BLaER1 treated with 17β-estradiol and CSF1 and Interleukin-3, amounts not matched to agents 10 nM and 100 nM (cell line): ENCODE measurements around the gene ACOT7.
A peak's percentile ranks its signal among the peaks of the same experiment; 100 is the strongest.

Source experiments
- H3K27ac ChIP-seq, 11 experiments: shearing (Covaris generic); formaldehyde crosslinking; 2 replicates each; pipeline ENCODE4 v1.8.1; 2022
- H3K27me3 ChIP-seq, 11 experiments: shearing (Covaris generic); formaldehyde crosslinking; 2 replicates each; pipeline ENCODE4 v1.8.1; 2022
- H3K36me3 ChIP-seq, 11 experiments: shearing (Covaris generic); formaldehyde crosslinking; 2 replicates each; pipeline ENCODE4 v1.8.1; 2022
- H3K4me1 ChIP-seq, 10 experiments: shearing (Covaris generic); formaldehyde crosslinking; 2 replicates each; pipeline ENCODE4 v1.8.1; 2022
- H3K4me2 ChIP-seq, 11 experiments: shearing (Covaris generic); formaldehyde crosslinking; 2 replicates each; pipeline ENCODE4 v1.8.1; 2022
- H3K4me3 ChIP-seq, 10 experiments: shearing (Covaris generic); formaldehyde crosslinking; 2 replicates each; pipeline ENCODE4 v1.8.1; 2022
- H3K9ac ChIP-seq, 11 experiments: shearing (Covaris generic); formaldehyde crosslinking; 2 replicates each; pipeline ENCODE4 v1.8.1; 2022
- H3K9me3 ChIP-seq, 11 experiments: shearing (Covaris generic); formaldehyde crosslinking; replicated peaks in 1 of 11; 2 replicates each; pipeline ENCODE4 v1.8.1; 2022
- H4K20me1 ChIP-seq, 11 experiments: shearing (Covaris generic); formaldehyde crosslinking; 2 replicates each; pipeline ENCODE4 v1.8.1; 2022
- Cebpa-rat ChIP-seq, 11 experiments: shearing (Covaris generic); IDR thresholded peaks; 2 replicates each; pipeline ENCODE4 v1.8.1; 2022

The ACOT7 gene

DNA sequence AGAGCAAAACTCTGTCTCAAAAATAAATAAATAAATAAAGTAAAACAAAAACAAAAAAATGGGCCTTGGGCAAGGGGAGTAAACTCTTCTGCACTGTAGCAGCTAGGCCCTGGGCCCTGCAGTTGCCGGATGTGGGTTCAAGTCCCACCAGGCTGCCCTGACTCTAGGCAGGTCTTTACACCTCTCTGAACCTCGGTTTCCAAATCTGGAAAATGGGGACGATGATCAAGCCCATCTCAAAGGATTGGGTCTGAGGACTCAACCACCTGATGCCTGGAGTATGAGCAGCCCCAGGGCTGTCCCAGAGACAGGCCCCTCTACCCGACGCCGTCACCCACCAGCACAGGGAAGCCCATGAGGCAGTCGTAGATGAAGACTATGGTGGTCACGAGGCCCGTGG, 140.2 kb downstream of the ACOT7 start:
- Histone ChIP-seq H3K9me3 (no peaks in the 10 kb centered on the region), H3K4me1 (peaks cover 16 to 23% (median 20%) of the 10 kb centered on the region in 10 experiments), H3K36me3 (peaks cover 0 to 29% (median 16%) of the 10 kb centered on the region in 11 experiments; a peak in 13 of 22 replicates), H3K4me2 (no peak overlapping the region), H3K27me3 (peaks cover 37 to 45% (median 40%) of the 10 kb centered on the region in 11 experiments), H3K27ac (no peak overlapping the region), H4K20me1 (peaks cover 0 to 98% (median 88%) of the 10 kb centered on the region in 11 experiments; a peak in 20 of 22 replicates), H3K9ac (no peak overlapping the region), H3K4me3 (no peak overlapping the region)
- no peak for TF ChIP-seq Cebpa-rat (IDR thresholded peaks at IDR 0.05)

- Histone ChIP-seq H3K27me3 (peaks cover 42 to 56% (median 46%) of the 10 kb centered on the region in 11 experiments), H3K4me3 (no peak overlapping the region), H3K4me1 (peaks cover 16 to 31% (median 21%) of the 10 kb centered on the region in 10 experiments), H3K9ac (no peak overlapping the region), H3K27ac (no peak overlapping the region), H4K20me1 (peaks cover 0 to 98% (median 88%) of the 10 kb centered on the region in 11 experiments; a peak in 20 of 22 replicates), H3K9me3 (no peaks in the 10 kb centered on the region), H3K36me3 (peaks cover 0 to 29% (median 16%) of the 10 kb centered on the region in 11 experiments; a peak in 13 of 22 replicates), H3K4me2 (no peak overlapping the region)
- no peak for TF ChIP-seq Cebpa-rat (IDR thresholded peaks at IDR 0.05)
Observed at GRCh38 chr1:6252374-6252710, 141.2 kb downstream of the ACOT7 start.

GRCh38 chr1:6251681-6252373, 141.7 kb downstream of the ACOT7 start:
- H3K27ac ChIP-seq, result no peak overlapping the region
- no peaks in the 10 kb centered on the region for H3K9me3 ChIP-seq
- H3K36me3 ChIP-seq, result peaks cover 0 to 29% (median 16%) of the 10 kb centered on the region in 11 experiments; a peak in 13 of 22 replicates
- no peak overlapping the region for H3K9ac ChIP-seq
- no peak overlapping the region for H3K4me3 ChIP-seq
- H4K20me1 ChIP-seq, result peaks cover 0 to 98% (median 88%) of the 10 kb centered on the region in 11 experiments; a peak in 19 of 22 replicates
- peaks cover 17 to 36% (median 25%) of the 10 kb centered on the region in 10 experiments for H3K4me1 ChIP-seq
- no peak for TF ChIP-seq Cebpa-rat (IDR thresholded peaks at IDR 0.05)
- no peak overlapping the region for H3K4me2 ChIP-seq
- peaks cover 42 to 57% (median 46%) of the 10 kb centered on the region in 11 experiments for H3K27me3 ChIP-seq

GRCh38 chr1:6251233-6251632, 142.3 kb downstream of the ACOT7 start:
- H3K4me3 ChIP-seq, result no peak overlapping the region
- no peak overlapping the region for H3K27ac ChIP-seq
- H3K9ac ChIP-seq, result no peak overlapping the region
- H4K20me1 ChIP-seq, result peaks cover 0 to 98% (median 88%) of the 10 kb centered on the region in 11 experiments; a peak in 19 of 22 replicates
- no peak overlapping the region for H3K4me2 ChIP-seq
- peaks cover 47 to 61% (median 51%) of the 10 kb centered on the region in 11 experiments for H3K27me3 ChIP-seq
- H3K9me3 ChIP-seq, result no peaks in the 10 kb centered on the region
- no peak for TF ChIP-seq Cebpa-rat (IDR thresholded peaks at IDR 0.05)
- peaks cover 20 to 42% (median 29%) of the 10 kb centered on the region in 10 experiments for H3K4me1 ChIP-seq
- H3K36me3 ChIP-seq, result peaks cover 0 to 29% (median 16%) of the 10 kb centered on the region in 11 experiments; a peak in 13 of 22 replicates

DNA sequence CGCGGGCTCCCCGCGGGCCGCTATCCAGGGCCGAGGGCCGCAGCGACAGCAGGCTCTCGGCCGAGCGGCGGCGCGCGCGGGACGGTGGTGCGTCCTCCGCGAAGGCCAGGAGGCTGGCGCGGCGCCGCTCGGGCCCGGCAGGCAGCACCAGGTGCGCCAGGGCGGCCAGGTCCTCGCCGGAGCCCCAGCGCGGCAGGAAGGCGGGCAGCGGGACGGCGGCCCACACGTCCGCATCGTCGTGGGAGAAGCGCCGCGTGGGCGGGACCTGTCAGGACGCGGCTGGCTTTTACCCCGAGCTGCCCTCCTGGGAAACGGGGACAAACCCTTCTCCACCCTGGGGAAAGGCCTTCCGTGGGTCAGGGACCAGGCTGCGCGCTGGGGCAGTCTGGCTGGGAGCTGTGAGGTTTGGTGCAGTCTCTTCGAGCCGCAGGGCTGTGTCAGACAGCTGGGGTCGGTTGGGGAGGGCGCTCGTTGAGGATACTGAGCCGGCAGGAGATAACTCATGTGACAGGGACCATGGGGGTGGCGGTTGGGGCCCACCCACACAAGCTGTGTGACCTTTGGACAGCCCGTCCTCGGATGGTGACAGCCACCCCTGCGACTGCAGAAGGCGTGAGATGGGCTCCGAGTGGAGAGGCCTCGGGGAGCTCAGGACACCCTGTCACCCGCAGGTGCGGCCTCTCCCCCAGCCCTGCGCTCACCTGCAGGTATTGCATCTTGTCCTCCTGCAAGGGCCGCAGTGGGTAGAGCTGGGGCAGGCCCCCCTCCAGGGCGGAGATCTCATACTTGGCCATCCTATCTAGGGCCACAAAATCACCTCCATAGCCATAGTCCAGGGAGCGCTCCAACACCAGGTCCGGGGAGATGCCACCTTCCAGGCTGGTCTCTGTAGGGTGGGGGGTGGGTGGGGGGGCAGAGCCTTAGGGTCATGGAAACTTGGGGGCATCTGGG, 143.6 kb downstream of the ACOT7 start:
- no peak for TF ChIP-seq Cebpa-rat (IDR thresholded peaks at IDR 0.05)
- Histone ChIP-seq H3K9ac (peak overlapping the region in 7 of 11 experiments; percentile 18 to 65 (median 44); a peak in 10 of 22 replicates), H3K9me3 (no peaks in the 10 kb centered on the region), H3K27ac (peak overlapping the region in 1 of 11 experiments; percentile 19; a peak in 1 of 22 replicates), H3K36me3 (peaks cover 0 to 29% (median 16%) of the 10 kb centered on the region in 11 experiments; a peak in 13 of 22 replicates), H4K20me1 (peaks cover 0 to 97% (median 92%) of the 10 kb centered on the region in 11 experiments; a peak in 19 of 22 replicates), H3K4me3 (peak overlapping the region; percentile 27 to 64 (median 49); a peak in 19 of 20 replicates), H3K4me1 (peaks cover 28 to 54% (median 39%) of the 10 kb centered on the region in 10 experiments), H3K4me2 (peak overlapping the region; percentile 74 to 97 (median 94)), H3K27me3 (peaks cover 58 to 73% (median 63%) of the 10 kb centered on the region in 11 experiments)

- Histone ChIP-seq H3K9me3 (no peaks in the 10 kb centered on the region), H3K4me2 (peak overlapping the region; percentile 74 to 97 (median 94)), H3K36me3 (peaks cover 0 to 20% (median 9%) of the 10 kb centered on the region in 11 experiments; a peak in 13 of 22 replicates), H3K27ac (peak overlapping the region in 1 of 11 experiments; percentile 19; a peak in 1 of 22 replicates), H4K20me1 (peaks cover 0 to 95% (median 83%) of the 10 kb centered on the region in 11 experiments; a peak in 19 of 22 replicates), H3K27me3 (peaks cover 64 to 80% (median 70%) of the 10 kb centered on the region in 11 experiments), H3K4me3 (peak overlapping the region; percentile 27 to 64 (median 49)), H3K9ac (peak overlapping the region; percentile 3 to 65 (median 32); a peak in 13 of 22 replicates), H3K4me1 (peaks cover 28 to 60% (median 46%) of the 10 kb centered on the region in 10 experiments)
- TF ChIP-seq Cebpa-rat (IDR thresholded peaks at IDR 0.05), result no peak
Observed at GRCh38 chr1:6248932-6249738, 144.4 kb downstream of the ACOT7 start.

- peak overlapping the region; percentile 74 to 97 (median 94); a peak in 20 of 22 replicates for H3K4me2 ChIP-seq
- no peak overlapping the region for H3K27ac ChIP-seq
- peaks cover 0 to 95% (median 76%) of the 10 kb centered on the region in 11 experiments; a peak in 19 of 22 replicates for H4K20me1 ChIP-seq
- no peak overlapping the region for H3K9ac ChIP-seq
- H3K4me1 ChIP-seq, result peaks cover 28 to 69% (median 54%) of the 10 kb centered on the region in 10 experiments
- H3K27me3 ChIP-seq, result peaks cover 73 to 89% (median 79%) of the 10 kb centered on the region in 11 experiments
- H3K4me3 ChIP-seq, result no peak overlapping the region
- no peak for TF ChIP-seq Cebpa-rat (IDR thresholded peaks at IDR 0.05)
- no peaks in the 10 kb centered on the region for H3K9me3 ChIP-seq
- peaks cover 0 to 12% (median under 1%) of the 10 kb centered on the region in 11 experiments; a peak in 5 of 22 replicates for H3K36me3 ChIP-seq
Observed at GRCh38 chr1:6248161-6248776, 145.3 kb downstream of the ACOT7 start.
